BE2C (cell line): ENCODE measurements around the gene HSPB8.

Experiments
- DNase-seq: peaks from one replicate; pipeline ENCODE4 v3.0.0-alpha.2; 2020
- H3K27me3 ChIP-seq: fragments of 250-450 bp; sonication (Bioruptor Pico); 2 replicates; pipeline ENCODE4 v1.5.1; 2020; ENCODE audit warnings: mild to moderate bottlenecking
- H3K36me3 ChIP-seq: fragments of 250-450 bp; sonication (Bioruptor Pico); 2 replicates; pipeline ENCODE4 v1.5.1; 2020; ENCODE audit warnings: mild to moderate bottlenecking
- H3K4me1 ChIP-seq: fragments of 250-450 bp; sonication (Bioruptor Pico); 2 replicates; pipeline ENCODE4 v1.5.1; 2020
- H3K4me3 ChIP-seq: 2 replicates; pipeline ENCODE4 v1.5.1; 2011; ENCODE audit warnings: low read depth, low read length
- H3K9me3 ChIP-seq: fragments of 250-450 bp; sonication (Bioruptor Pico); 2 replicates; pipeline ENCODE4 v1.5.1; 2020
- CTCF ChIP-seq: IDR thresholded peaks from 2 replicates; pipeline ENCODE4 v1.5.1; 2012; ENCODE audit warnings: mild to moderate bottlenecking, low read depth, low read length

Gene HSPB8

GRCh38 chr12:119222222-119222951 lies 43.7 kb downstream of the HSPB8 start:
- no peaks in the 10 kb centered on the region for H3K36me3 ChIP-seq
- no peak for TF ChIP-seq CTCF
- DNase-seq = no peak
- H3K27me3 ChIP-seq = peaks cover 8% of the 10 kb centered on the region
- no peaks in the 10 kb centered on the region for H3K9me3 ChIP-seq
- H3K4me3 ChIP-seq = no peak overlapping the region
- H3K4me1 ChIP-seq = 0 out of 2 replicates have a peak, but pooled peaks cover 2% of the 10 kb centered on the region

GRCh38 chr12:119225454-119225853 lies 46.7 kb downstream of the HSPB8 start:
- Histone ChIP-seq H3K9me3 (no peaks in the 10 kb centered on the region), H3K36me3 (no peaks in the 10 kb centered on the region), H3K4me3 (no peak overlapping the region), H3K4me1 (0 out of 2 replicates have a peak, but pooled peaks cover 3% of the 10 kb centered on the region), H3K27me3 (peaks cover 8% of the 10 kb centered on the region)
- no peak for DNase-seq
- peak; percentile 6; the same call in 1 of the 2 replicates for TF ChIP-seq CTCF

DNA sequence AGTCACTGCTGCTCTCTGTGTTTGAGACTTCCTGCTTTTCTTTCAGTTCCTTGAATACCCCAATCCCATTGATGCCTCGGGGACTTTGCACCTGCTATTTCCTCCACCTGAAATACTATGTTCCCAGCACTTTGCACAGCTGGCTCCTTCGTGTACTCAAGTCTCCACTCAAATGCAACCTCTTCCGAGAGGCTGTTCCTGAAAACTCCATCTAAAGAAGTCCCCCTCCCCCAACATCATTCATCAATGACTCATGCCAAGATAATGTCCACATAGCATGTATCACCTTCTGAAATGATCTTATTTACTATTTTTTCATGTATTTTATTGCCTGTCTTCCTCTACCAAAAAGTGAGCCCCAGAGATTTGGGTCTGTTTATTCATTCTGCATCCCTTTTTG lies 48.6 kb downstream of the HSPB8 start:
- Histone ChIP-seq H3K4me3 (no peak overlapping the region), H3K36me3 (no peaks in the 10 kb centered on the region), H3K27me3 (peaks cover 12% of the 10 kb centered on the region), H3K9me3 (no peaks in the 10 kb centered on the region), H3K4me1 (0 out of 2 replicates have a peak, but pooled peaks cover 3% of the 10 kb centered on the region)
- no peak for TF ChIP-seq CTCF
- DNase-seq = no peak

DNA sequence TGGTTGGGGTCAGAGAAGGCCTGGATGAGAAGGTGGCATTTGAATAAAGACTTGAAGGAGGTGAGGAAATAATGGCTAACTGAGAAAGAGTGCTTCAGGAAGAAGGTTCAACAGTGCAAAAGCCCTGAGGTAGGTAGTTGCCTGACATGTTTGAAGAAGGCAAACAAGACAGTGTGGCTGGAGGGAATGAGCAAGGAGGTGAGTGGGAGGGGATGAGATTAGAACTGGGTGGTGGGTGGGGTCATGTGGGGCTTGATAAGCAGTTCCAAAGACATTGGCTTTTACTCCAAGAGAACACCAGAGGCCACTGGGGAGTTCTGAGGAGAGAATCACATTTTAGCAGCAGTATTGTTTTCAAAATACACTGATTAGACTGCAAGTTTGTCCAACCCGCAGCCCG lies 50.5 kb downstream of the HSPB8 start:
- TF ChIP-seq CTCF = no peak
- DNase-seq = no peak

DNA sequence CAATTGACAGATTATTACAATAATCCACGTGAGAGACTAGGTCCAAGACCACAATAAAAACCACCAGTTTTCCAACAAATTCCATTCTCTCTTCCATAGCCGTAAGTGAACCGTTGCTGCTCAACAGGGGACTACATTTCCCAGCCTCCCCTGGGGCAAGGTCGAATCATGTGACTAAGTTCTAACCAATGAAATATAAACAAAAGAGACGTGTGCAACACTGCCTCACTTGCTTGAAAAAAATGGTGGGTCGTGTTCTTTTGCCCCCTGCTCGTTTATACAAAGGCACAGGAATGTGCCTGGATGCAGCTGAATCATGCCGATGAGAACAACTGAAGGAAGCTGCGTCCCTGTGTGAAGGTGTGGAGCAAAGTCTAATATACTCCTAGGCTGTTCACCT lies 51.1 kb downstream of the HSPB8 start:
- peak; percentile 82 for DNase-seq
- peaks cover 5% of the 10 kb centered on the region for H3K27me3 ChIP-seq
- no peaks in the 10 kb centered on the region for H3K9me3 ChIP-seq
- H3K36me3 ChIP-seq = no peaks in the 10 kb centered on the region
- TF ChIP-seq CTCF = no peak
- H3K4me1 ChIP-seq = 0 out of 2 replicates have a peak, but pooled peaks cover 3% of the 10 kb centered on the region
- peak overlapping the region; percentile 53 for H3K4me3 ChIP-seq

More for the DNA sequence above, 50.5 kb downstream of the HSPB8 start:
- Histone ChIP-seq H3K9me3 (no peaks in the 10 kb centered on the region), H3K36me3 (no peaks in the 10 kb centered on the region), H3K27me3 (peaks cover 9% of the 10 kb centered on the region), H3K4me3 (no peak overlapping the region), H3K4me1 (0 out of 2 replicates have a peak, but pooled peaks cover 3% of the 10 kb centered on the region)

GRCh38 chr12:119230807-119231206 lies 52.1 kb downstream of the HSPB8 start:
- Histone ChIP-seq H3K4me1 (0 out of 2 replicates have a peak, but pooled peaks cover 3% of the 10 kb centered on the region), H3K9me3 (no peaks in the 10 kb centered on the region), H3K27me3 (peaks cover 5% of the 10 kb centered on the region), H3K36me3 (no peaks in the 10 kb centered on the region), H3K4me3 (no peak overlapping the region)
- DNase-seq = no peak
- no peak for TF ChIP-seq CTCF
